ENCODE results near the gene DPYSL5. TPM values are rescaled to one million over a fixed set of nuclear protein-coding genes. Genes with fewer than 3 reads are reported as not detected.
A peak's percentile ranks its signal among the peaks of the same experiment; 100 is the strongest.

Gene DPYSL5
- total and polyA plus RNA-seq, 2 of the 13 experiments (the other 11 are each of a cell fraction or from before 2014, with no cell fraction given): 0.15 TPM; not detected in 1

DNA sequence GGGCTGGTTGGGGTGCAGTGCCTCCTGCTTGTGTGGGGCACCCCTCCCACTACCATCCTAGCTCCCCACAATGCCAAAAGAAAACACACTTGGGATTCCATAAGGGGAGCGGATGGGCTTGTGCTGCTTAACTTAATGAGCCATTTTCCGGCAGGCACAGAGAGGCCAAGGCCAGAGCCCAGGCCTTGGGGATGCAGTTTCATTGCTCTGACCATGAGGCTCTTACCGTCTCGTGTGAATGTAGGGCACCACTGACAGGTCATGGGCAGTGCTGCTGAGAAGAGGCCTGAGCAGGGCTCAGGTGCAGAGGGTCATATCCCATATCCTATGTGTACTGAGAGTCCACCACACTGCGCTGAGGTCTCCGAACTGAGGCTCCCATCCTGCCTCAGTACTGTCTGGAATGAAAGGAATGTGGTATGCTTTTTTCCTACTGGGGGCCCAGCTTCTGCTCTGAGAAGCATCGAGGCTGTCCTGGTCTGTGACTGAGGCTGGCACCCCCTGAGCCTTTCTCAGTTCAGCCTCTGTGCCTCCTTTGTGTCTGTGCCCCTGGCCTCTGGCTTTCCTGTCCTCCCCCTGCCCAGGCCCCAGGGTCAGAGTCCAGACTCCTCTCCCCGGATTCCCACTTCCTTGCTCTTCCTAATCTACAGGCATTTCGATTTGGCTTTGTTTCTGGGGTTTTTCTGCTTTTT, 77.3 kb downstream of the DPYSL5 start (continued):
- TF ChIP-seq, protein P1, sequence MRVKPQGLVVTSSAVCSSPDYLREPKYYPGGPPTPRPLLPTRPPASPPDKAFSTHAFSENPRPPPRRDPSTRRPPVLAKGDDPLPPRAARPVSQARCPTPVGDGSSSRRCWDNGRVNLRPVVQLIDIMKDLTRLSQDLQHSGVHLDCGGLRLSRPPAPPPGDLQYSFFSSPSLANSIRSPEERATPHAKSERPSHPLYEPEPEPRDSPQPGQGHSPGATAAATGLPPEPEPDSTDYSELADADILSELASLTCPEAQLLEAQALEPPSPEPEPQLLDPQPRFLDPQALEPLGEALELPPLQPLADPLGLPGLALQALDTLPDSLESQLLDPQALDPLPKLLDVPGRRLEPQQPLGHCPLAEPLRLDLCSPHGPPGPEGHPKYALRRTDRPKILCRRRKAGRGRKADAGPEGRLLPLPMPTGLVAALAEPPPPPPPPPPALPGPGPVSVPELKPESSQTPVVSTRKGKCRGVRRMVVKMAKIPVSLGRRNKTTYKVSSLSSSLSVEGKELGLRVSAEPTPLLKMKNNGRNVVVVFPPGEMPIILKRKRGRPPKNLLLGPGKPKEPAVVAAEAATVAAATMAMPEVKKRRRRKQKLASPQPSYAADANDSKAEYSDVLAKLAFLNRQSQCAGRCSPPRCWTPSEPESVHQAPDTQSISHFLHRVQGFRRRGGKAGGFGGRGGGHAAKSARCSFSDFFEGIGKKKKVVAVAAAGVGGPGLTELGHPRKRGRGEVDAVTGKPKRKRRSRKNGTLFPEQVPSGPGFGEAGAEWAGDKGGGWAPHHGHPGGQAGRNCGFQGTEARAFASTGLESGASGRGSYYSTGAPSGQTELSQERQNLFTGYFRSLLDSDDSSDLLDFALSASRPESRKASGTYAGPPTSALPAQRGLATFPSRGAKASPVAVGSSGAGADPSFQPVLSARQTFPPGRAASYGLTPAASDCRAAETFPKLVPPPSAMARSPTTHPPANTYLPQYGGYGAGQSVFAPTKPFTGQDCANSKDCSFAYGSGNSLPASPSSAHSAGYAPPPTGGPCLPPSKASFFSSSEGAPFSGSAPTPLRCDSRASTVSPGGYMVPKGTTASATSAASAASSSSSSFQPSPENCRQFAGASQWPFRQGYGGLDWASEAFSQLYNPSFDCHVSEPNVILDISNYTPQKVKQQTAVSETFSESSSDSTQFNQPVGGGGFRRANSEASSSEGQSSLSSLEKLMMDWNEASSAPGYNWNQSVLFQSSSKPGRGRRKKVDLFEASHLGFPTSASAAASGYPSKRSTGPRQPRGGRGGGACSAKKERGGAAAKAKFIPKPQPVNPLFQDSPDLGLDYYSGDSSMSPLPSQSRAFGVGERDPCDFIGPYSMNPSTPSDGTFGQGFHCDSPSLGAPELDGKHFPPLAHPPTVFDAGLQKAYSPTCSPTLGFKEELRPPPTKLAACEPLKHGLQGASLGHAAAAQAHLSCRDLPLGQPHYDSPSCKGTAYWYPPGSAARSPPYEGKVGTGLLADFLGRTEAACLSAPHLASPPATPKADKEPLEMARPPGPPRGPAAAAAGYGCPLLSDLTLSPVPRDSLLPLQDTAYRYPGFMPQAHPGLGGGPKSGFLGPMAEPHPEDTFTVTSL (CRISPR knock-in tag; IDR thresholded peaks at IDR 0.05; ENCODE audit: borderline replicate concordance): peak; percentile 62; the same call in 1 of the 2 replicates
- peak; percentile 62; the same call in 1 of the 2 replicates for TF ChIP-seq AKAP8 (CRISPR knock-in tag; IDR thresholded peaks at IDR 0.05)
- TF ChIP-seq, protein P2, sequence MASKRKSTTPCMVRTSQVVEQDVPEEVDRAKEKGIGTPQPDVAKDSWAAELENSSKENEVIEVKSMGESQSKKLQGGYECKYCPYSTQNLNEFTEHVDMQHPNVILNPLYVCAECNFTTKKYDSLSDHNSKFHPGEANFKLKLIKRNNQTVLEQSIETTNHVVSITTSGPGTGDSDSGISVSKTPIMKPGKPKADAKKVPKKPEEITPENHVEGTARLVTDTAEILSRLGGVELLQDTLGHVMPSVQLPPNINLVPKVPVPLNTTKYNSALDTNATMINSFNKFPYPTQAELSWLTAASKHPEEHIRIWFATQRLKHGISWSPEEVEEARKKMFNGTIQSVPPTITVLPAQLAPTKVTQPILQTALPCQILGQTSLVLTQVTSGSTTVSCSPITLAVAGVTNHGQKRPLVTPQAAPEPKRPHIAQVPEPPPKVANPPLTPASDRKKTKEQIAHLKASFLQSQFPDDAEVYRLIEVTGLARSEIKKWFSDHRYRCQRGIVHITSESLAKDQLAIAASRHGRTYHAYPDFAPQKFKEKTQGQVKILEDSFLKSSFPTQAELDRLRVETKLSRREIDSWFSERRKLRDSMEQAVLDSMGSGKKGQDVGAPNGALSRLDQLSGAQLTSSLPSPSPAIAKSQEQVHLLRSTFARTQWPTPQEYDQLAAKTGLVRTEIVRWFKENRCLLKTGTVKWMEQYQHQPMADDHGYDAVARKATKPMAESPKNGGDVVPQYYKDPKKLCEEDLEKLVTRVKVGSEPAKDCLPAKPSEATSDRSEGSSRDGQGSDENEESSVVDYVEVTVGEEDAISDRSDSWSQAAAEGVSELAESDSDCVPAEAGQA (IDR thresholded peaks at IDR 0.05; ENCODE audit: low read depth): no peak
- TF ChIP-seq, protein P2 (CRISPR knock-in tag; IDR thresholded peaks at IDR 0.05; ENCODE audit: borderline replicate concordance): no peak
- TF ChIP-seq, protein P3, sequence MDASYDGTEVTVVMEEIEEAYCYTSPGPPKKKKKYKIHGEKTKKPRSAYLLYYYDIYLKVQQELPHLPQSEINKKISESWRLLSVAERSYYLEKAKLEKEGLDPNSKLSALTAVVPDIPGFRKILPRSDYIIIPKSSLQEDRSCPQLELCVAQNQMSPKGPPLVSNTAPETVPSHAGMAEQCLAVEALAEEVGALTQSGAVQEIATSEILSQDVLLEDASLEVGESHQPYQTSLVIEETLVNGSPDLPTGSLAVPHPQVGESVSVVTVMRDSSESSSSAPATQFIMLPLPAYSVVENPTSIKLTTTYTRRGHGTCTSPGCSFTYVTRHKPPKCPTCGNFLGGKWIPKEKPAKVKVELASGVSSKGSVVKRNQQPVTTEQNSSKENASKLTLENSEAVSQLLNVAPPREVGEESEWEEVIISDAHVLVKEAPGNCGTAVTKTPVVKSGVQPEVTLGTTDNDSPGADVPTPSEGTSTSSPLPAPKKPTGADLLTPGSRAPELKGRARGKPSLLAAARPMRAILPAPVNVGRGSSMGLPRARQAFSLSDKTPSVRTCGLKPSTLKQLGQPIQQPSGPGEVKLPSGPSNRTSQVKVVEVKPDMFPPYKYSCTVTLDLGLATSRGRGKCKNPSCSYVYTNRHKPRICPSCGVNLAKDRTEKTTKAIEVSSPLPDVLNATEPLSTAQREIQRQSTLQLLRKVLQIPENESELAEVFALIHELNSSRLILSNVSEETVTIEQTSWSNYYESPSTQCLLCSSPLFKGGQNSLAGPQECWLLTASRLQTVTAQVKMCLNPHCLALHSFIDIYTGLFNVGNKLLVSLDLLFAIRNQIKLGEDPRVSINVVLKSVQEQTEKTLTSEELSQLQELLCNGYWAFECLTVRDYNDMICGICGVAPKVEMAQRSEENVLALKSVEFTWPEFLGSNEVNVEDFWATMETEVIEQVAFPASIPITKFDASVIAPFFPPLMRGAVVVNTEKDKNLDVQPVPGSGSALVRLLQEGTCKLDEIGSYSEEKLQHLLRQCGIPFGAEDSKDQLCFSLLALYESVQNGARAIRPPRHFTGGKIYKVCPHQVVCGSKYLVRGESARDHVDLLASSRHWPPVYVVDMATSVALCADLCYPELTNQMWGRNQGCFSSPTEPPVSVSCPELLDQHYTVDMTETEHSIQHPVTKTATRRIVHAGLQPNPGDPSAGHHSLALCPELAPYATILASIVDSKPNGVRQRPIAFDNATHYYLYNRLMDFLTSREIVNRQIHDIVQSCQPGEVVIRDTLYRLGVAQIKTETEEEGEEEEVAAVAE (CRISPR knock-in tag; IDR thresholded peaks at IDR 0.05; ENCODE audit: borderline replicate concordance): no peak
- TF ChIP-seq ZNF703 (CRISPR knock-in tag; IDR thresholded peaks at IDR 0.05; ENCODE audit: borderline replicate concordance): peak; percentile 53; the same call in 1 of the 2 replicates
- TF ChIP-seq, protein P4, sequence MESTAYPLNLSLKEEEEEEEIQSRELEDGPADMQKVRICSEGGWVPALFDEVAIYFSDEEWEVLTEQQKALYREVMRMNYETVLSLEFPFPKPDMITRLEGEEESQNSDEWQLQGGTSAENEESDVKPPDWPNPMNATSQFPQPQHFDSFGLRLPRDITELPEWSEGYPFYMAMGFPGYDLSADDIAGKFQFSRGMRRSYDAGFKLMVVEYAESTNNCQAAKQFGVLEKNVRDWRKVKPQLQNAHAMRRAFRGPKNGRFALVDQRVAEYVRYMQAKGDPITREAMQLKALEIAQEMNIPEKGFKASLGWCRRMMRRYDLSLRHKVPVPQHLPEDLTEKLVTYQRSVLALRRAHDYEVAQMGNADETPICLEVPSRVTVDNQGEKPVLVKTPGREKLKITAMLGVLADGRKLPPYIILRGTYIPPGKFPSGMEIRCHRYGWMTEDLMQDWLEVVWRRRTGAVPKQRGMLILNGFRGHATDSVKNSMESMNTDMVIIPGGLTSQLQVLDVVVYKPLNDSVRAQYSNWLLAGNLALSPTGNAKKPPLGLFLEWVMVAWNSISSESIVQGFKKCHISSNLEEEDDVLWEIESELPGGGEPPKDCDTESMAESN (CRISPR knock-in tag; conservative IDR thresholded peaks at IDR 0.05): peak; percentile 63; the same call in 1 of the 2 replicates
- TF ChIP-seq, protein P5, sequence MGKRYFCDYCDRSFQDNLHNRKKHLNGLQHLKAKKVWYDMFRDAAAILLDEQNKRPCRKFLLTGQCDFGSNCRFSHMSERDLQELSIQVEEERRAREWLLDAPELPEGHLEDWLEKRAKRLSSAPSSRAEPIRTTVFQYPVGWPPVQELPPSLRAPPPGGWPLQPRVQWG (CRISPR knock-in tag; IDR thresholded peaks at IDR 0.05; ENCODE audit: borderline replicate concordance, low read depth): no peak

Measured in HepG2 (cell line).